ENCODE data around the gene AGMO.

Gene AGMO

GRCh38 chr7:15396210-15397158 is 165.3 kb downstream of the AGMO start:
- ATAC-seq, result no peak

- ATAC-seq, result no peak
These were observed 172.7 kb downstream of the AGMO start for GRCh38 chr7:15389073-15389472.

GRCh38 chr7:15378494-15379145 is 183.2 kb downstream of the AGMO start:
- ATAC-seq, result no peak

- ATAC-seq, result no peak
These were observed 185.2 kb downstream of the AGMO start for GRCh38 chr7:15376600-15376999.

GRCh38 chr7:15370441-15370840 is 191.4 kb downstream of the AGMO start:
- no peak for ATAC-seq

- no peak for ATAC-seq
These were observed 193.2 kb downstream of the AGMO start for GRCh38 chr7:15368653-15369052.

GRCh38 chr7:15367897-15368296 is 193.9 kb downstream of the AGMO start:
- no peak for ATAC-seq

GRCh38 chr7:15358112-15358511 is 203.7 kb downstream of the AGMO start:
- no peak for ATAC-seq

- no peak for ATAC-seq
These were observed 209.2 kb downstream of the AGMO start for GRCh38 chr7:15352421-15353206.

- ATAC-seq, result no peak
These were observed 216.6 kb downstream of the AGMO start for GRCh38 chr7:15345216-15345615.

- no peak for ATAC-seq
These were observed 220.0 kb downstream of the AGMO start for GRCh38 chr7:15341817-15342216.

- no peak for ATAC-seq
These were observed 225.7 kb downstream of the AGMO start for GRCh38 chr7:15336146-15336545.

GRCh38 chr7:15335390-15335789 is 226.4 kb downstream of the AGMO start:
- no peak for ATAC-seq

GRCh38 chr7:15334536-15335263 is 227.1 kb downstream of the AGMO start:
- no peak for ATAC-seq

- no peak for ATAC-seq
These were observed 228.9 kb downstream of the AGMO start for GRCh38 chr7:15332956-15333355.

GRCh38 chr7:15330943-15331342 is 230.9 kb downstream of the AGMO start:
- ATAC-seq, result no peak

- ATAC-seq, result no peak
These were observed 234.8 kb downstream of the AGMO start for GRCh38 chr7:15327001-15327400.

- no peak for ATAC-seq
These were observed 235.7 kb downstream of the AGMO start for GRCh38 chr7:15326044-15326644.

GRCh38 chr7:15323550-15323949 is 238.3 kb downstream of the AGMO start:
- ATAC-seq, result no peak

- ATAC-seq, result no peak
These were observed 244.6 kb downstream of the AGMO start for GRCh38 chr7:15317215-15317614.

- ATAC-seq, result no peak
These were observed 246.1 kb downstream of the AGMO start for GRCh38 chr7:15315678-15316077.

- ATAC-seq, result no peak
These were observed 246.9 kb downstream of the AGMO start for GRCh38 chr7:15314922-15315321.
